Brain microvascular endothelial cell (primary cell): Measurements from ENCODE around the gene IFI16.
"Not testable (repeated sequence)": the region's sequence is repeated elsewhere in the genome, so short reads cannot be mapped to it uniquely, and the experiment has no call there.

Source experiments
- DNase-seq: peaks from one replicate; pipeline ENCODE4 v3.0.0-alpha.2; 2020
- H3K27ac ChIP-seq: fragments of 250-450 bp; sonication (Bioruptor Pico); 2 replicates; pipeline ENCODE4 v1.5.1; 2020; ENCODE audit warnings: mild to moderate bottlenecking, moderate library complexity
- H3K27me3 ChIP-seq: fragments of 250-450 bp; sonication (Bioruptor Pico); replicated peaks from 2 replicates; pipeline ENCODE4 v1.5.1; 2020; ENCODE audit warnings: mild to moderate bottlenecking
- H3K36me3 ChIP-seq: fragments of 250-450 bp; sonication (Bioruptor Pico); replicated peaks from 2 replicates; pipeline ENCODE4 v1.5.1; 2020; ENCODE audit warnings: mild to moderate bottlenecking
- H3K4me3 ChIP-seq: 2 replicates; pipeline ENCODE4 v1.5.1; 2011; ENCODE audit warnings: low read depth, mild to moderate bottlenecking, control low read depth, low read length, moderate library complexity
- in situ Hi-C: cut with HindIII; loops from 2 replicates; pipeline ENCODE4 v1.10.0; 2017; ENCODE audit warnings: low sequenced_read_pairs, low pct_ligation_motif_present
- TF ChIP-seq, protein P1 (sequence below): IDR thresholded peaks from 2 replicates; pipeline ENCODE4 v1.5.1; 2011; ENCODE audit warnings: low read depth, mild to moderate bottlenecking, moderate library complexity, low read length, control low read depth, inconsistent platforms; ENCODE audit errors: missing control alignments

The IFI16 gene

DNA sequence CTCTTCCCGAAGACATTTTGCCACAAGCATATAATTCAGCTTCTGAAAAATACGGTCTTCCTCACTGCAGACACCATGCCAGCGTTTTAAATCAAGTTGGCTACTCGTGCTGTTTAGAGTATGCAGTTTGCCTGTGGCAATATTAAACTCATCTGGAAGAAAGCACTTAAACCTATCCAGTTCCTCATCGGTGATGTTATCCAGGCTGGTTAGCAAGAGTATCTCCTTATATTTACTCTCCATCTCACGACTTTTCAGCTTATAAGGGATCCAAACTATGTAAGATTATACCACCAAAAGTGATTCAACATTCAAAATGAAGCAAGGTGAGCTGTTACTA, 9.7 kb upstream of the IFI16 start:
- TF ChIP-seq, protein P1, sequence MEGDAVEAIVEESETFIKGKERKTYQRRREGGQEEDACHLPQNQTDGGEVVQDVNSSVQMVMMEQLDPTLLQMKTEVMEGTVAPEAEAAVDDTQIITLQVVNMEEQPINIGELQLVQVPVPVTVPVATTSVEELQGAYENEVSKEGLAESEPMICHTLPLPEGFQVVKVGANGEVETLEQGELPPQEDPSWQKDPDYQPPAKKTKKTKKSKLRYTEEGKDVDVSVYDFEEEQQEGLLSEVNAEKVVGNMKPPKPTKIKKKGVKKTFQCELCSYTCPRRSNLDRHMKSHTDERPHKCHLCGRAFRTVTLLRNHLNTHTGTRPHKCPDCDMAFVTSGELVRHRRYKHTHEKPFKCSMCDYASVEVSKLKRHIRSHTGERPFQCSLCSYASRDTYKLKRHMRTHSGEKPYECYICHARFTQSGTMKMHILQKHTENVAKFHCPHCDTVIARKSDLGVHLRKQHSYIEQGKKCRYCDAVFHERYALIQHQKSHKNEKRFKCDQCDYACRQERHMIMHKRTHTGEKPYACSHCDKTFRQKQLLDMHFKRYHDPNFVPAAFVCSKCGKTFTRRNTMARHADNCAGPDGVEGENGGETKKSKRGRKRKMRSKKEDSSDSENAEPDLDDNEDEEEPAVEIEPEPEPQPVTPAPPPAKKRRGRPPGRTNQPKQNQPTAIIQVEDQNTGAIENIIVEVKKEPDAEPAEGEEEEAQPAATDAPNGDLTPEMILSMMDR: no peak
- Histone ChIP-seq H3K27me3 (no peaks in the 10 kb centered on the region), H3K36me3 (no peaks in the 10 kb centered on the region), H3K27ac (peak overlapping the region; percentile 78), H3K4me3 (peak overlapping the region; percentile 60)
- in situ Hi-C loops: no loop called here
- no peak for DNase-seq

GRCh38 chr1:159000625-159001024, 9.1 kb upstream of the IFI16 start:
- H3K4me3 ChIP-seq: peak overlapping the region; percentile 60
- H3K27me3 ChIP-seq: no peaks in the 10 kb centered on the region
- H3K36me3 ChIP-seq: no peaks in the 10 kb centered on the region
- TF ChIP-seq, protein P1: no peak
- H3K27ac ChIP-seq: peak overlapping the region; percentile 78
- in situ Hi-C loops: no loop called here
- peak; percentile 93 for DNase-seq

DNA sequence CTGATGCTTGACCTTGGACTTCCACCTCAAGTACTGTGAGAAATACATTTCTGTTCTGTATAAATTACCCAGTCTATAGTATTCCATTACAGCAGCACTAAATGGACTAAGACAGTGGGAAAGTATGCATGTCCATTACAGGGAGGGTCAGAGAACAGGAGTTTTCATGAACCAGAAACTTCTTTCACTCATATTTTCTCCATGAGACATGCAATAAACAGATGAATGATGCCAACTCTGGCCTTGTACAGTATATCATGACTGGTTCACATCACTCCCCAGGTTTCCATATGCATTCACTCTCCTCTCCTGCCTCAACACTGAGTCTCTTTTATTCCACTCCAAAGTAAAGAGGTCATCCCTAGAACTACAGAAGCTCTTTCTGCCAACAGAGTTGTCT, 4.5 kb upstream of the IFI16 start:
- H3K27me3 ChIP-seq: no peaks in the 10 kb centered on the region
- no peaks in the 10 kb centered on the region for H3K36me3 ChIP-seq
- TF ChIP-seq, protein P1: no peak
- in situ Hi-C loops: no loop called here
- no peak for DNase-seq
- no peak overlapping the region for H3K27ac ChIP-seq
- H3K4me3 ChIP-seq: no peak overlapping the region

DNA sequence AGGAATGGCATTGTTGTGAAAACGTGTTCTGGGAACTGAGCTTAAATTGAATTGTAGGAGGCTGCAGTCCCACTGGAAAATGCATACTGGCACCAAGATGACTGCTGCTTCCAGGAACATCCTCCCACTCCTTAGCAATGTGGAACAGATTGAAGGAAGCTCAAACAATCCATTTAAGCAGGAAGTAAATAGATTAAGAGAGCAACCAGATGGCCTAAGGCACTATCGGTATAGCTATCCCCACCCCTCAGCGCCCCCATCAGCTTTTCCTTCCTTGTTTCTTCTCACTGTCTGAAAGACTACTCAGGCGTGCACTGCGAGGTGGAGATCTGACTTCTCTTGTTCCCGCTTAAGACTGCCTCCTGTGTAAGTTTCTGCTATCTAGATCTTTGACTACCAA, 4.0 kb upstream of the IFI16 start:
- in situ Hi-C loops: no loop called here
- H3K27ac ChIP-seq: no peak overlapping the region

DNA sequence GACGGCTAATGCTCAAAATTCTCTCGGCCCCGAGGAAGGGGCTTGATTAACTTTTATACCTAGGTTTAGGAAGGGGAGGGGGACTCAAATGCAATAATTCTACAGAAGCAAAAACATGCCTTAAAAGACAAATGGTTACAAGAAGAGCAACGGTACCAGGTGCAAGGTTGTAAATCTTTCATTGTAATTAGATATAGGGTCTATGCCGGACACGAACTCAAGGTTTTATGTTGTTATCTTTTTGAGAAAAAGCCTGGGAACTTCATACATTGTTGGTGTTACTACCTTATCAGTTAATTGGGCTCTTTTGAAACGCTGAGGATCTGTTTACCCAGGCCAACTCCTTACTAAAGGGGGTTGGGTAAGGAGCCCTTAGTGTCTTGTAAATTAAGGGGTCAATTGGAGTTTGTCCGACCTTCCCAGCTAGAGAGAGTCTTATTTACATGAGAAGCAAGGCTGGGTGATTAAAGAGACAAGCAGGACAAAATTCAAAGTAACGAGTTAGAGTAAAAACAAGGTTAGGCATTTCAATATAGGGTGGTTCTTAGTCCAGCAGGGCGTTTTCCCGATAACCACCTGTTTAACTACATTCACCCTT, 3.4 kb upstream of the IFI16 start:
- H3K27me3 ChIP-seq, DNase-seq, H3K27ac ChIP-seq, H3K36me3 ChIP-seq, H3K4me3 ChIP-seq, in situ Hi-C loops: not testable (repeated sequence)

More for the DNA sequence above, 4.0 kb upstream of the IFI16 start:
- Histone ChIP-seq H3K4me3 (no peak overlapping the region), H3K27me3 (no peaks in the 10 kb centered on the region), H3K36me3 (no peaks in the 10 kb centered on the region)
- DNase-seq: no peak
- TF ChIP-seq, protein P1: no peak

- Histone ChIP-seq H3K27me3 (no peaks in the 10 kb centered on the region), H3K4me3 (no peak overlapping the region), H3K36me3 (no peaks in the 10 kb centered on the region), H3K27ac (no peak overlapping the region)
- in situ Hi-C loops: no loop called here
- no peak for DNase-seq
- TF ChIP-seq, protein P1: no peak
Measured at GRCh38 chr1:159007726-159008125, 2.0 kb upstream of the IFI16 start.
